GM12891 (cell line): ENCODE measurements around the gene GRIN2D.
"Not testable (repeated sequence)": the region's sequence is repeated elsewhere in the genome, so short reads cannot be mapped to it uniquely, and the experiment has no call there.

ENCODE experiments used
- DNase-seq: peaks from one replicate; pipeline ENCODE4 v3.0.0; 2011; ENCODE audit warnings: low spot score; ENCODE audit not compliant: insufficient read length
- FAIRE-seq: peaks from 2 replicates; lab custom pipeline; 2011; peaks lifted over from hg19 to GRCh38; lab: Jason Lieb, UNC
- PAX5 ChIP-seq: IDR thresholded peaks from 2 replicates; pipeline ENCODE4 v1.6.1; 2011; ENCODE audit warnings: low read length, moderate library complexity, mild to moderate bottlenecking; ENCODE audit not compliant: insufficient read depth, severe bottlenecking
- POLR2A ChIP-seq: IDR thresholded peaks from 2 replicates; pipeline ENCODE4 v1.6.1; 2011; ENCODE audit warnings: low read depth, low read length, control low read depth
- POLR2AphosphoS5 ChIP-seq: IDR thresholded peaks from 2 replicates; pipeline ENCODE4 v1.6.1; 2011; ENCODE audit warnings: low read depth, low read length, control low read depth
- POU2F2 ChIP-seq: IDR thresholded peaks from 2 replicates; pipeline ENCODE4 v1.6.1; 2011; ENCODE audit warnings: low read depth, mild to moderate bottlenecking, control low read depth, low read length, moderate library complexity
- SPI1 ChIP-seq: IDR thresholded peaks from 2 replicates; pipeline ENCODE4 v1.6.1; 2011; ENCODE audit warnings: low read depth, low read length, control low read depth
- TAF1 ChIP-seq: IDR thresholded peaks from 2 replicates; pipeline ENCODE4 v1.6.1; 2011; ENCODE audit warnings: low read depth, low read length, control low read depth

The GRIN2D gene

DNA sequence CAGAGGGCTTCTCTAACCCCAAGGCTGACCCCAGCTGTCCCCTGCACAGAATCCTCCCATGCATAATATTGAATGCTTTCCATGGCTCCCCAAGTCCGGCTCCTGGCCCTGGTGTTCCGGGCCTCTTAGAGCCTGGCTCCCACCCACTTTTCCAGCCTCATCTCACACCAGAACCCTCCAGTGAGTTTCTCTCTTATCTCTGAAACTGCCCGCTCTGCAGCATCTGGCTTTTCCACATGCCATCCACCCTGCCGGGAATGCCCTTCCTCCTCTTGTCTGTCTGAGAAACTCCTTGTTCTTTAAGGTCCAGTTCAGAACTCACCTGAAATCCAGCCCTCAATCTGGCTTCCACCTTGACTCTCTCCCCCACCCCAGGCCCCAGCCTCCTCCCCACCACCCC lies 22.5 kb upstream of the GRIN2D start:
- TF ChIP-seq POLR2A = no peak
- TF ChIP-seq TAF1 = no peak
- TF ChIP-seq PAX5 = no peak
- TF ChIP-seq SPI1 = no peak
- TF ChIP-seq POU2F2 = no peak
- TF ChIP-seq POLR2AphosphoS5 = no peak
- no peak for DNase-seq
- no peak for FAIRE-seq

GRCh38 chr19:48371367-48371766 lies 22.1 kb upstream of the GRIN2D start:
- TF ChIP-seq POLR2A (no peak), POU2F2 (no peak), POLR2AphosphoS5 (no peak), PAX5 (no peak), SPI1 (no peak), TAF1 (no peak)
- no peak for FAIRE-seq

DNA sequence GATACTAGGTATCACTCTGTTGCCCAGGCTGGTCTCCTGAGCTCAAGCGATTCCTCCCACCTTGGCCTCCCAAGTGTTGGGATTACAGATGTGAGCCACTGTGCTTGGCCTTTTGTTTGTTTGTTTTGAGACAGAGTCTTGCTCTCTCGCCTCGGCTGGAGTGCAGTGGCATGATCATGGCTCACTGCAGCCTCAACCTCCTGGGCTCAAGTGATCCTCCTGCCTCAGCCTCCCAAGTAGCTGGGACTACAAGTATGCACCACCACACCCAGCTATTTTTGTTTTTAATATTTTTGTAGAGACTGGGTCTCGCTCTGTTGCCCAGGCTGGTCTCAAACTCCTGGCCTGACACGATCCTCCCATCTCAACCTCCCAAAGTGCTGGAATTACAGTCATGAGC lies 21.7 kb upstream of the GRIN2D start:
- not testable (repeated sequence) for FAIRE-seq, DNase-seq

More at GRCh38 chr19:48371367-48371766, 22.1 kb upstream of the GRIN2D start:
- no peak for DNase-seq

DNA sequence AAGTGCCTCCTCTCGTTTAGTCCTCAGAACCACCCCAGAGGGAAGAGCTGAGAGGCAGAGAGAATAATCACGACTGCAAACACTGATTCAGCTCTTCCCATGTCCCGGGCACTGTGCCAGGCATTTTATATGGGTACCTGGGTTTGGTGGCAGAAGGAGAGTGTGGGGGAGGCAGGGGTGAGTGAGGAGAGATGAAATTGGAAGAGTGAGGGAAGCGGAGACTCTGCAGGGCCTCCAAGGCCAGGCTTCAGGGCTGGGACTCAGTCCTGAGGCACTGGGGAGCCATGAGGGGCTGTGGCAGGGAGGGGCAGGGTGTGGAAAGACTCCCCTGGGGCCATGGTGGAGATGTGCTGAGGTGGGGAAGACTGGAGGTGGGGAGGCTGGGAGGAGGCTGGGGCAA lies 20.6 kb upstream of the GRIN2D start:
- DNase-seq = no peak
- TF ChIP-seq POLR2A = no peak
- TF ChIP-seq PAX5 = no peak
- TF ChIP-seq TAF1 = no peak
- no peak for TF ChIP-seq SPI1
- no peak for TF ChIP-seq POU2F2
- TF ChIP-seq POLR2AphosphoS5 = no peak
- FAIRE-seq = no peak

GRCh38 chr19:48373567-48373966 lies 19.9 kb upstream of the GRIN2D start:
- no peak for TF ChIP-seq POU2F2
- FAIRE-seq (no peak), DNase-seq (no peak)

GRCh38 chr19:48378194-48378570 lies 15.3 kb upstream of the GRIN2D start:
- no peak for FAIRE-seq
- TF ChIP-seq POLR2AphosphoS5 = no peak
- TF ChIP-seq SPI1 = no peak
- TF ChIP-seq PAX5 = no peak
- TF ChIP-seq POU2F2 = no peak
- no peak for TF ChIP-seq TAF1
- TF ChIP-seq POLR2A = no peak

GRCh38 chr19:48379058-48379457 lies 14.4 kb upstream of the GRIN2D start:
- DNase-seq (no peak), FAIRE-seq (no peak)
- TF ChIP-seq PAX5 (no peak), POLR2A (no peak), POLR2AphosphoS5 (no peak), SPI1 (no peak), TAF1 (no peak), POU2F2 (no peak)

More at GRCh38 chr19:48378194-48378570, 15.3 kb upstream of the GRIN2D start:
- DNase-seq = no peak

GRCh38 chr19:48381178-48381950 lies 12.1 kb upstream of the GRIN2D start:
- no peak for TF ChIP-seq POLR2AphosphoS5
- no peak for TF ChIP-seq POU2F2
- no peak for TF ChIP-seq POLR2A
- TF ChIP-seq TAF1 = no peak
- no peak for TF ChIP-seq SPI1
- no peak for TF ChIP-seq PAX5
- FAIRE-seq (no peak), DNase-seq (no peak)

DNA sequence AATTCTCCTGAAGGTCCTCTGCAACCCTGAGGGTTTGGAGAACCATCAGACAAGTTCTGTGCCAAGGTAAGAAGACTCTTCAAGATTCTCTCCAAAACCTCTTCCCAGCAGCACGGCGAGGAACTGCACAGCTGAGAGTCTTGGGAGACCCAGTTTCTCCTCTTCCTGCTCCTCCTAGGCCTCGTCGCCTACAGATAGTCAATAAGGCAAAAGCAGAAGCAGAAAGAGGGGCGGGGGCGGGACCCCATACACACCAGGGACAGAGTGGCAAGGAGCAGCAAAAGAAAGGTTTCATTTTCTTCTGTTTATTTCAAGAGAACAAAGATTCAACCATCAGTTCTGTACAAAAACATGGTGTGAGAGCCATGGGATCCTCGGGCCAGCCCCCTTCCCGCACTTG lies 11.2 kb upstream of the GRIN2D start:
- TF ChIP-seq PAX5 (no peak), POLR2AphosphoS5 (no peak), TAF1 (no peak), SPI1 (no peak), POU2F2 (no peak), POLR2A (no peak)
- DNase-seq (no peak), FAIRE-seq (no peak)

DNA sequence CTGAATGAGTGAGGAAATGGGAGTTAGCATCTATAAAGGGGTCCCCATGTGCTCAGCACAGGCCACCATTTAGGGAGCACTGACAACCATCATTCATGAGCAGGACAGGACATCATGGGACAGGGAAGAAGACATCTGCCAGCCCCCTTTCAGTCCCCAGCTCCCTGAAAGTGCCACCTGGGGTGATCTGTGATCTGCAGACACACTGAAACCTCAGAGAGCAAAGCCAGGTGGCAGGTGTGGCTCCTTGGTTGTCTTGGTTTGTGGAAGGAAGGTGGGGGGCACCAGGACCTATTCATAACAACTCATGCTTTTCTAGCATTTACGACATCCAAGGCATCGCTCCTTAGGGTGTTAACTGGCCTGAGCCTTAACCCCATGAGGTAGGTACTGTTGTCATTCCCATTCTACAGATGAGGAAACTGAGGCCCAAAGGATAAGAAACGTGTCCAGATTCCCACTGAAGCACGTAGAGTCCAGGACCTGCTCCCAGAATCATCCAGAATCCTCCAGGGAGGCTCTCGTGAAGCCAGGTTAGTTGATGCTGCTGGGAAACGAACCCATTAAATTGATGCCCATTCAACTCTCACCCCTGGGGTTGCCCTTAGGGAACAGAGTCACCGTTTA lies 7.9 kb upstream of the GRIN2D start:
- FAIRE-seq (no peak), DNase-seq (no peak)
- TF ChIP-seq SPI1 (no peak), POLR2A (no peak), PAX5 (no peak), TAF1 (no peak), POU2F2 (no peak), POLR2AphosphoS5 (no peak)

DNA sequence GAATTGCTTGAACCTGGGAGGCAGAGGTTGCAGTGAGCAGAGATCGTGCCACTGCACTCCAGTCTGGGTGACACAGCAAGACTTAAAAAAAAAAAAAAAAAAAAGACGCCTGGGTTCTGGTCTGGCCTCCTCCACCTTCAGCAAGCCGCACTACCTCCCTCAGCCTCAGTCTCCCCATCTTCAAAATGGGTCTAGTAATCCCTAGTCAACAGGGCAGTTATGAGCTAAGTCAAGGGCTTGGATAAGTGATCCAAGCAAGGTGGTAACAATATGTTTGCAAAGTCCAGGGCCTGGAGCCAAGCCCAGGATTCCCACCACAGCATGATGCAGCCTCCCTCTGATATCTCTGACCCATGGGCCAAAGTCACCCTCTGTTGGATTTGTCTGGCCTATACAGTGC lies 6.5 kb upstream of the GRIN2D start:
- FAIRE-seq (no peak), DNase-seq (no peak)
- TF ChIP-seq POU2F2 = no peak
- no peak for TF ChIP-seq POLR2A
- TF ChIP-seq POLR2AphosphoS5 = no peak
- TF ChIP-seq TAF1 = no peak
- TF ChIP-seq SPI1 = no peak
- no peak for TF ChIP-seq PAX5
